Epithelial cell of esophagus (primary cell): Measurements from ENCODE around the gene PPP4R4.
"Not testable (repeated sequence)": the region's sequence is repeated elsewhere in the genome, so short reads cannot be mapped to it uniquely, and the experiment has no call there.

Experiments used
- DNase-seq: peaks from one replicate; pipeline ENCODE4 v3.0.0; 2010; ENCODE audit warnings: low read depth
- H3K4me3 ChIP-seq: 2 replicates; pipeline ENCODE4 v1.5.1; 2011; ENCODE audit warnings: mild to moderate bottlenecking, low read length, control low read depth
- CTCF ChIP-seq: IDR thresholded peaks from 2 replicates; pipeline ENCODE4 v1.5.1; 2011; ENCODE audit warnings: low read depth, mild to moderate bottlenecking, low read length, control low read depth, inconsistent platforms; ENCODE audit not compliant: insufficient read depth; ENCODE audit errors: missing control alignments

Gene PPP4R4

GRCh38 chr14:94269156-94269555 is 95.0 kb downstream of the PPP4R4 start:
- peak; percentile 56 for DNase-seq
- TF ChIP-seq CTCF = no peak
- H3K4me3 ChIP-seq = no peak overlapping the region

GRCh38 chr14:94276898-94277561 is 102.9 kb downstream of the PPP4R4 start:
- not testable (repeated sequence) for H3K4me3 ChIP-seq, DNase-seq

GRCh38 chr14:94278731-94279130 is 104.6 kb downstream of the PPP4R4 start:
- no peak for DNase-seq
- no peak overlapping the region for H3K4me3 ChIP-seq
- TF ChIP-seq CTCF = no peak

GRCh38 chr14:94282991-94283723 is 109.0 kb downstream of the PPP4R4 start:
- H3K4me3 ChIP-seq = no peak overlapping the region
- TF ChIP-seq CTCF = no peak
- no peak for DNase-seq

GRCh38 chr14:94284221-94284620 is 110.1 kb downstream of the PPP4R4 start:
- no peak overlapping the region for H3K4me3 ChIP-seq
- DNase-seq = no peak
- no peak for TF ChIP-seq CTCF

- no peak overlapping the region for H3K4me3 ChIP-seq
- TF ChIP-seq CTCF = no peak
- no peak for DNase-seq
These were observed 111.0 kb downstream of the PPP4R4 start for GRCh38 chr14:94285158-94285557.

- TF ChIP-seq CTCF = no peak
- DNase-seq = no peak
- H3K4me3 ChIP-seq = no peak overlapping the region
These were observed 114.7 kb downstream of the PPP4R4 start for GRCh38 chr14:94288610-94289465.
